ENCODE data around the gene CLEC16A.

DNA sequence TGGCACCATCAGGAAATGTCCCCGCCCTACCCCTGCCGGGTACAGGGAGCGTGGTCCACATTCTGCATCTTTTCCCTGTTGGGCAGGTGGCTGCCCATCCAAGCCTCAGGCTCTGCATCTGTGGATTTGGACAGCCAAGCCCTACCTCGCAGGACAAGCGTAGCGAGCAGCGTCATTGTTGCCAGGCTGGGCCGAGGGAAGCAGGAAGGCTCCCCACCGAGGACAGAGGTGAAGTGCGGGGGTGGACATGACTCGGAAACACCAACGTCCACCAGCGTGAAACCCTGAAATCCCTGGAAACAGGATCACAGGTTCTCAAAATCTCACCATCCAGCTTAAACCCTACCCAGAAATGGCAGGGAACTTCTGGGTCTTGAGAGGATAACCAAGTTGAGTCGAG is 238.0 kb downstream of the CLEC16A start:
- TF ChIP-seq EP300 (IDR thresholded peaks at IDR 0.05), result no peak
- TF ChIP-seq, protein P1, sequence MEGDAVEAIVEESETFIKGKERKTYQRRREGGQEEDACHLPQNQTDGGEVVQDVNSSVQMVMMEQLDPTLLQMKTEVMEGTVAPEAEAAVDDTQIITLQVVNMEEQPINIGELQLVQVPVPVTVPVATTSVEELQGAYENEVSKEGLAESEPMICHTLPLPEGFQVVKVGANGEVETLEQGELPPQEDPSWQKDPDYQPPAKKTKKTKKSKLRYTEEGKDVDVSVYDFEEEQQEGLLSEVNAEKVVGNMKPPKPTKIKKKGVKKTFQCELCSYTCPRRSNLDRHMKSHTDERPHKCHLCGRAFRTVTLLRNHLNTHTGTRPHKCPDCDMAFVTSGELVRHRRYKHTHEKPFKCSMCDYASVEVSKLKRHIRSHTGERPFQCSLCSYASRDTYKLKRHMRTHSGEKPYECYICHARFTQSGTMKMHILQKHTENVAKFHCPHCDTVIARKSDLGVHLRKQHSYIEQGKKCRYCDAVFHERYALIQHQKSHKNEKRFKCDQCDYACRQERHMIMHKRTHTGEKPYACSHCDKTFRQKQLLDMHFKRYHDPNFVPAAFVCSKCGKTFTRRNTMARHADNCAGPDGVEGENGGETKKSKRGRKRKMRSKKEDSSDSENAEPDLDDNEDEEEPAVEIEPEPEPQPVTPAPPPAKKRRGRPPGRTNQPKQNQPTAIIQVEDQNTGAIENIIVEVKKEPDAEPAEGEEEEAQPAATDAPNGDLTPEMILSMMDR (IDR thresholded peaks at IDR 0.05), result no peak

Measured in gastroesophageal sphincter (tissue), 3 donors.